Bone marrow (tissue), 2 donors: ENCODE results near the gene CENPX.
"Not testable (repeated sequence)": the region's sequence is repeated elsewhere in the genome, so short reads cannot be mapped to it uniquely, and the experiment has no call there.

ENCODE experiments used
- DNase-seq, 2 donors: peaks; one replicate each; lab custom pipeline; 2025; lab: John Stamatoyannopoulos, UW

The CENPX gene

GRCh38 chr17:82039695-82040299, 17.1 kb upstream of the CENPX start:
- no peak for DNase-seq

GRCh38 chr17:82038796-82039409, 16.2 kb upstream of the CENPX start:
- DNase-seq: not testable (repeated sequence)

- DNase-seq: no peak
Measured at GRCh38 chr17:82037889-82038195, 15.2 kb upstream of the CENPX start.

GRCh38 chr17:82037092-82037888, 14.6 kb upstream of the CENPX start, which contains the start of gene DCXR:
DCXR (minus strand) TSS chr17:82037697; CDS start chr17:82037682, 15 bp downstream.
- DNase-seq: peak; percentile 91 to 97

GRCh38 chr17:82036634-82037091, 14.0 kb upstream of the CENPX start:
- no peak for DNase-seq

- DNase-seq: no peak
Measured at GRCh38 chr17:82035956-82036633, 13.4 kb upstream of the CENPX start.

GRCh38 chr17:82035488-82035887, 12.8 kb upstream of the CENPX start:
- no peak for DNase-seq

GRCh38 chr17:82034371-82035011, 11.8 kb upstream of the CENPX start:
- no peak for DNase-seq

GRCh38 chr17:82033359-82034085, 10.8 kb upstream of the CENPX start:
- DNase-seq: no peak

GRCh38 chr17:82031885-82032627, 9.4 kb upstream of the CENPX start:
- DNase-seq: no peak

GRCh38 chr17:82031303-82031884, 8.7 kb upstream of the CENPX start, which contains the start of gene RAC3:
RAC3 (plus strand) TSS chr17:82031678; CDS start chr17:82031762, 84 bp downstream.
- DNase-seq: no peak

GRCh38 chr17:82030470-82031302, 8.0 kb upstream of the CENPX start:
- peak; percentile 43 to 85 for DNase-seq

GRCh38 chr17:82029990-82030469, 7.4 kb upstream of the CENPX start:
- DNase-seq: no peak

GRCh38 chr17:82029391-82029790, 6.7 kb upstream of the CENPX start:
- no peak for DNase-seq

- no peak for DNase-seq
Measured at GRCh38 chr17:82028966-82029365, 6.3 kb upstream of the CENPX start.

GRCh38 chr17:82028246-82028645, 5.6 kb upstream of the CENPX start:
- no peak for DNase-seq

- DNase-seq: no peak
Measured at GRCh38 chr17:82025401-82026107, 2.9 kb upstream of the CENPX start.

- DNase-seq: no peak
Measured at GRCh38 chr17:82024859-82025258, 2.2 kb upstream of the CENPX start.
